Spleen (tissue), 11 donors: ENCODE results near the gene CLEC16A. TPM values are rescaled to one million over a fixed set of nuclear protein-coding genes. Genes with fewer than 3 reads are reported as not detected.
A peak's percentile ranks its signal among the peaks of the same experiment; 100 is the strongest.

Experiments used
- DNase-seq: peaks from one replicate; pipeline ENCODE4 v3.0.0-alpha.2; 2020
- H3K27ac ChIP-seq, 8 donors: fragments of 200-600 bp; sonication (generic) in 7 of 8; 1 replicate in 4 of 8; 2 replicates in 4 of 8; pipeline versions ENCODE4 v1.5.0 to v1.8.0; 2016 to 2021; ENCODE audit warnings: inconsistent platforms in 4 of 8, mild to moderate bottlenecking in 4 of 8, moderate library complexity in 1 of 8
- H3K27me3 ChIP-seq, 7 donors: fragments of 200-600 bp; sonication (generic) in 6 of 7; replicated peaks in 1 of 7; 1 replicate in 4 of 7; 2 replicates in 3 of 7; pipeline versions ENCODE4 v1.5.0 to v1.8.0; 2016 to 2021; ENCODE audit warnings: inconsistent platforms in 3 of 7, mild to moderate bottlenecking in 1 of 7
- H3K36me3 ChIP-seq, 6 donors: fragments of 200-600 bp; sonication (generic) in 5 of 6; 1 replicate in 4 of 6; 2 replicates in 2 of 6; pipeline versions ENCODE4 v1.5.0 to v1.8.0; 2016 to 2021; ENCODE audit warnings: inconsistent platforms in 2 of 6
- H3K4me1 ChIP-seq, 6 donors: fragments of 200-600 bp; sonication (generic) in 5 of 6; 1 replicate in 3 of 6; 2 replicates in 3 of 6; pipeline versions ENCODE4 v1.5.0 to v1.8.0; 2016 to 2021; ENCODE audit warnings: inconsistent platforms in 3 of 6
- H3K4me3 ChIP-seq, 8 donors: fragments of 200-600 bp; sonication (generic) in 7 of 8; 1 replicate in 4 of 8; 2 replicates in 4 of 8; pipeline versions ENCODE4 v1.5.0 to v1.8.0; 2016 to 2021; ENCODE audit warnings: inconsistent platforms in 4 of 8, mild to moderate bottlenecking in 4 of 8, moderate library complexity in 2 of 8
- H3K9me3 ChIP-seq, 8 donors: fragments of 200-600 bp; sonication (generic) in 7 of 8; 1 replicate in 4 of 8; 2 replicates in 4 of 8; pipeline versions ENCODE4 v1.5.0 to v1.8.0; 2016 to 2021; ENCODE audit warnings: inconsistent platforms in 4 of 8
- POLR2A ChIP-seq, 3 donors: fragments of 450-650 bp; IDR thresholded peaks; one replicate each; pipeline ENCODE4 v1.5.1; 2017; ENCODE audit warnings: antibody characterized with exemption in 3 of 3, mild to moderate bottlenecking in 1 of 3
- POLR2AphosphoS5 ChIP-seq, 3 donors: sonication (generic); formaldehyde crosslinking; IDR thresholded peaks; one replicate each; pipeline ENCODE4 v1.5.1; 2017; ENCODE audit warnings: antibody characterized with exemption in 3 of 3
- WGBS, 5 donors: extraction: QIAGEN DNeasy Blood & Tissue Kit in 3 of 5; methylation state at CpG; one replicate each; pipeline versions ENCODE4 v1.1.5 to v1.1.7; 2013 to 2018; 5-methylcytosine and 5-hydroxymethylcytosine counted together
- intact Hi-C: fragments of 100-400 bp; cut with DNase I; formaldehyde crosslinking; loops from one replicate; pipeline ENCODE4 v1.15.0; 2023; ENCODE audit warnings: low total_unique reads
- polyA plus RNA-seq, 3 donors: library from polyadenylated mRNA; stranded (reverse); fragments of 200-250 nt; gene quantifications; one replicate each; pipeline ENCODE4 v1.2.1, GENCODE V29; 2013
- total RNA-seq, 7 donors: library from RNA; depleted of rRNA in 3 of 7; stranded (reverse); fragments of >200 nt in 3 of 7; fragmentation: NEBNext Ultra II Directional in 4 of 7; extraction: Animal tissue kit (Norgen Biotek cat#: 25700) in 4 of 7; gene quantifications; one replicate each; pipeline versions ENCODE4 v1.1.0 to v1.2.1, GENCODE V29; 2016 to 2021
- TF ChIP-seq, protein P1 (sequence below), 11 experiments: fragments of 200-600 bp in 7 of 11; fragments of 450-650 bp in 4 of 11; sonication (generic) in 4 of 11; IDR thresholded peaks in 8 of 11; conservative IDR thresholded peaks in 3 of 11; 1 replicate in 7 of 11; 2 replicates in 4 of 11; pipeline versions ENCODE4 v1.4.0 to v1.8.0; 2016 to 2021; ENCODE audit warnings: antibody characterized with exemption in 11 of 11, inconsistent platforms in 4 of 11, mild to moderate bottlenecking in 1 of 11
- donor health status: healthy with polysubstance abuse.
- donor health status: DM: no; HTN: no; CAD: no; lungs with moderate emphysema.
- donor health status: DM: no; HTN: no; CAD: no.
- donor health status: Bipolar disorder and iron deficiency.
- donor health status: healthy.
- donor health status: DM: no; HTN: no; CAD: no.
- donor health status: DM: yes; HTN: yes; CAD: no.

The CLEC16A gene
- total and polyA plus RNA-seq, 10 donors, result 7.3 to 54.6 (median 35.1) TPM

DNA sequence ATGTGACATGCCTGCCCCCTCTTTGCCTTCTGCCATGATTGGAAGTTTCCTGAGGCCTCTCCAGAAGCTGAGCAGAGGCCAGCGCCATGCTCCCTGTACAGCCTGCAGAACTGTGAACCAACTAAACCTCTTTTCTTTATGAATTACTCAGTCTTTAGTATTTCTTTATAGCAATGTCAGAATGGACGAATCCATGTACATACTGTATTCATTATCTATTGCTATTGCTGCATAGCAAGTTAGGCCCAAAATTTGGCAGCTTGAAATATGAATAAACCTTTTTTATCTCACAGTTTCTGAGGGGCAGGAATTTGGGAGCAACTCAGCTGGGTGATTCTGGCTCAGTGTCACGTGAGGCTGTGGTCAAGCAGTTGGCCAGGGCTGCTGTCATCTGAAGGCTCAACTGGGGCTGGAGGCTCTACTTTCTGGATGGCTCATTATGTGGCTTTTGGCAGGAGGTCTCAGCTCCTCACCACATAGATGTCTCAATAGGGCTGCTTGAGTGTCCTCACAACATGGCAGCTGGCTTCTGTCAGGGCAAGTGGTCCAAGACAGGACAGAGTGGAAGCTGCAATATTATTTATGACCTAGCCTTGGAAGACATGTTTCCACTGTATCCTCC is 271.7 kb downstream of the CLEC16A start:
- 94 to 99% (median 96%) methylated on average over 3 of the region's 3 CpGs for WGBS, 5 donors
- Histone ChIP-seq H3K9me3 (peaks cover 0 to 34% (median 29%) of the 10 kb centered on the region in 8 donors), H3K27ac (no peak overlapping the region), H3K4me1 (peaks cover 0 to 28% (median 8%) of the 10 kb centered on the region in 6 donors), H3K36me3 (no peaks in the 10 kb centered on the region), H3K27me3 (peaks cover 0 to 23% (median 0%) of the 10 kb centered on the region in 7 donors), H3K4me3 (no peak overlapping the region)
- TF ChIP-seq POLR2A (IDR thresholded peaks at IDR 0.05), result no peak
- no peak for TF ChIP-seq POLR2AphosphoS5 (IDR thresholded peaks at IDR 0.05)
- TF ChIP-seq, protein P1, sequence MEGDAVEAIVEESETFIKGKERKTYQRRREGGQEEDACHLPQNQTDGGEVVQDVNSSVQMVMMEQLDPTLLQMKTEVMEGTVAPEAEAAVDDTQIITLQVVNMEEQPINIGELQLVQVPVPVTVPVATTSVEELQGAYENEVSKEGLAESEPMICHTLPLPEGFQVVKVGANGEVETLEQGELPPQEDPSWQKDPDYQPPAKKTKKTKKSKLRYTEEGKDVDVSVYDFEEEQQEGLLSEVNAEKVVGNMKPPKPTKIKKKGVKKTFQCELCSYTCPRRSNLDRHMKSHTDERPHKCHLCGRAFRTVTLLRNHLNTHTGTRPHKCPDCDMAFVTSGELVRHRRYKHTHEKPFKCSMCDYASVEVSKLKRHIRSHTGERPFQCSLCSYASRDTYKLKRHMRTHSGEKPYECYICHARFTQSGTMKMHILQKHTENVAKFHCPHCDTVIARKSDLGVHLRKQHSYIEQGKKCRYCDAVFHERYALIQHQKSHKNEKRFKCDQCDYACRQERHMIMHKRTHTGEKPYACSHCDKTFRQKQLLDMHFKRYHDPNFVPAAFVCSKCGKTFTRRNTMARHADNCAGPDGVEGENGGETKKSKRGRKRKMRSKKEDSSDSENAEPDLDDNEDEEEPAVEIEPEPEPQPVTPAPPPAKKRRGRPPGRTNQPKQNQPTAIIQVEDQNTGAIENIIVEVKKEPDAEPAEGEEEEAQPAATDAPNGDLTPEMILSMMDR (IDR thresholded peaks at IDR 0.05 in 8 of 11, conservative IDR thresholded peaks at IDR 0.05 in 3 of 11), result no peak
- intact Hi-C loops, result no loop called here
- DNase-seq, result no peak

DNA sequence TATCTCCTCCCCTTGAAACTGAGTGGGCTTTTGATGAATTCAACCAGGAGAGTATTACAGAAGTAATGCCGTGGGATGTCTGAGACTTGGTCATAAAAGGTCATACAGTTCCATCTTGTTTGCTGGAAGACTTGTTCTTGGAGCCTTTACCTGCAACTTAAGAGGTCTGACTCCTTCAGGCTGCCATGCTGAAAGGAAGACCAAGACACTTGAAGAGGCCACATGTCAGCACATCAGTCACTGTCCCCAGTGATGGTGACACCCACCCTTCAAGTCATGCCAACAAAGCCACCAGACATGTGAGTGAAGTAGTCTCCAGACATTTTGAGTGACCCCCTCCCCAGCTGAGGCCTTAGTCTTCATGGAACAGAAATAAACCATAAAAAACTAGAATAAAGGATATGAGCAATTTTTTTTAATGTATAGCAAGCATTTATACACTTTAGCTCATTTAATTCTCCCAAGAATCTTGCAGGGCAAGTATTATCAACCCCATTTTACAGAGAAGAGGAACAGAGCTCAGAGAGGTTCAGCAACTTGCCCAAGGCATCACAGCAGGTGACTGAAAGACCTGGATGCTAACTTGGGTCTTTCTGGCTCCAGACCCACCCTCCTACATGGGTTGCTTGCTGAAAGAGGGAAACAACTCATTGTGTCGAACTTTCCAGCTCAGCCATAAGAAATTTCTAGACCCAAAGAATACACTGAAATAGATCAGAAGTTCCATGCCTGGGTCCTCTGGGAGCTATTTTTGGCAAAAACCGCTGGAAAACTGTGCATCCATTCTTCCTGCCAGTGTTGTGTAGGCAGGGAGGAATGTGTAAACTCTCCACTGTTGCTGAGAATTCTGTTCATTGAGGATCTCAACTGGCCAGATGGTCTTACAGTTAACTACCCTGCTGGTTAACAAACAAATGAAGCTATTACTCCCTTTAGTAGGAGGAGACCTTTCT is 273.6 kb downstream of the CLEC16A start:
- 72 to 94% (median 91%) methylated on average over 3 of the region's 3 CpGs for WGBS, 5 donors
- intact Hi-C loops, result no loop called here
- no peak for TF ChIP-seq POLR2AphosphoS5 (IDR thresholded peaks at IDR 0.05)
- TF ChIP-seq, protein P1 (IDR thresholded peaks at IDR 0.05 in 8 of 11, conservative IDR thresholded peaks at IDR 0.05 in 3 of 11), result no peak
- TF ChIP-seq POLR2A (IDR thresholded peaks at IDR 0.05), result no peak

DNA sequence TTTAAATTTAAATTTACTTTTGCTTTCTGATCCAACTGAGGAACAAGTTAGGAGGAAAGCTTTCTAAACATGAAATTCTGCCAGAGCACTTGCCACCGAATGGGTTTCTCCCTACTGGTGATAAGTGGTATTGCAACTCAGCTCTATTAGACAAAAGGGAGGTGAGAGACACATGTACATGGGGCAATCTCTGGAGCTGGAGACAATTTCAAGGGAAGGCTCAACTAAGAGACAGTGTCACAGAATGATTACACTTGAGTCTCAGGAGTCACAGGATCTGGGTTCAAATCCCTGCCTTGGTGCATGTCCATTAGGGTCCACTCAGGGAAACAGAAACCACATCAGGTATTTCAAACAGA is 274.2 kb downstream of the CLEC16A start:
- H3K9me3 ChIP-seq, result peaks cover 0 to 34% (median 29%) of the 10 kb centered on the region in 8 donors
- intact Hi-C loops, result no loop called here
- no peak overlapping the region for H3K4me3 ChIP-seq
- no peak for DNase-seq
- 85 to 93% (median 92%) methylated on average over 1 of the region's 1 CpG for WGBS, 5 donors
- peak overlapping the region in 3 of 8 donors; percentile 41 to 76 (median 59) for H3K27ac ChIP-seq
- no peaks in the 10 kb centered on the region for H3K36me3 ChIP-seq
- no peaks in the 10 kb centered on the region for H3K27me3 ChIP-seq
- H3K4me1 ChIP-seq, result peaks cover 4 to 27% (median 13%) of the 10 kb centered on the region in 6 donors
- TF ChIP-seq POLR2A (IDR thresholded peaks at IDR 0.05) (no peak), POLR2AphosphoS5 (IDR thresholded peaks at IDR 0.05) (no peak)
- TF ChIP-seq, protein P1 (IDR thresholded peaks at IDR 0.05 in 8 of 11, conservative IDR thresholded peaks at IDR 0.05 in 3 of 11), result peak in 8 of 11 experiments; percentile 22 to 55 (median 42)

More for the DNA sequence above, 273.6 kb downstream of the CLEC16A start:
- peaks cover 0 to 22% (median 8%) of the 10 kb centered on the region in 6 donors for H3K4me1 ChIP-seq
- peaks cover 0 to 34% (median 29%) of the 10 kb centered on the region in 8 donors for H3K9me3 ChIP-seq
- H3K27me3 ChIP-seq, result peaks cover 0 to 5% (median 0%) of the 10 kb centered on the region in 7 donors
- no peaks in the 10 kb centered on the region for H3K36me3 ChIP-seq
- H3K27ac ChIP-seq, result no peak overlapping the region
- no peak for DNase-seq
- H3K4me3 ChIP-seq, result no peak overlapping the region
